Measurements from ENCODE around the gene EARS2. TPM values are rescaled to one million over a fixed set of nuclear protein-coding genes. Genes with fewer than 3 reads are reported as not detected.

EARS2 gene
- total RNA-seq, 1 donor from 2014 or later: 15.3 TPM

DNA sequence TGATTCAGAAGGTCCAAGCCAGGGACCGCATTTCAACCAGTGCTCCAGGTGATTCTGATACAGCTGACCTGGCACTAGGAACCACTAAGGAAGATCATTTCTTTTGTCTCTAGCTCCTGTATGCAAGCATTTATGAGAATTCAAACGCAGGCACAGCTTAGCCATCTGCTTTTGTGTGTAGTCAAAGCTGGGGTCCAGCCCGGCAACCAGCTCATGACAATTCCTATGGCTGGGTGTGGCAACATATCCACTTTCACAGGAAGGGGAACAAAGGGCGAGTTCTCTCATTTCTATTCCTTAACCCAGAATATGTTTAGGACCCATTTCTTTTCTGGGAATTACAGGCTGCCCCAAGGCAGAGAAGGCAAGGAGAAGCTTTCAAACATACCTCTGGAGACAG lies 76.9 kb downstream of the EARS2 start:
- DNase-seq (no peak), ATAC-seq (no peak)
- Histone ChIP-seq H3K36me3 (peaks cover 97% of the 10 kb centered on the region), H3K4me1 (no peaks in the 10 kb centered on the region), H3K27ac (no peak overlapping the region), H3K4me3 (no peak overlapping the region), H3K27me3 (no peaks in the 10 kb centered on the region), H3K9me3 (no peaks in the 10 kb centered on the region)
- TF ChIP-seq, protein P1, sequence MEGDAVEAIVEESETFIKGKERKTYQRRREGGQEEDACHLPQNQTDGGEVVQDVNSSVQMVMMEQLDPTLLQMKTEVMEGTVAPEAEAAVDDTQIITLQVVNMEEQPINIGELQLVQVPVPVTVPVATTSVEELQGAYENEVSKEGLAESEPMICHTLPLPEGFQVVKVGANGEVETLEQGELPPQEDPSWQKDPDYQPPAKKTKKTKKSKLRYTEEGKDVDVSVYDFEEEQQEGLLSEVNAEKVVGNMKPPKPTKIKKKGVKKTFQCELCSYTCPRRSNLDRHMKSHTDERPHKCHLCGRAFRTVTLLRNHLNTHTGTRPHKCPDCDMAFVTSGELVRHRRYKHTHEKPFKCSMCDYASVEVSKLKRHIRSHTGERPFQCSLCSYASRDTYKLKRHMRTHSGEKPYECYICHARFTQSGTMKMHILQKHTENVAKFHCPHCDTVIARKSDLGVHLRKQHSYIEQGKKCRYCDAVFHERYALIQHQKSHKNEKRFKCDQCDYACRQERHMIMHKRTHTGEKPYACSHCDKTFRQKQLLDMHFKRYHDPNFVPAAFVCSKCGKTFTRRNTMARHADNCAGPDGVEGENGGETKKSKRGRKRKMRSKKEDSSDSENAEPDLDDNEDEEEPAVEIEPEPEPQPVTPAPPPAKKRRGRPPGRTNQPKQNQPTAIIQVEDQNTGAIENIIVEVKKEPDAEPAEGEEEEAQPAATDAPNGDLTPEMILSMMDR (IDR thresholded peaks at IDR 0.05): no peak
- intact Hi-C loops (cut with DNase I): no loop called here

DNA sequence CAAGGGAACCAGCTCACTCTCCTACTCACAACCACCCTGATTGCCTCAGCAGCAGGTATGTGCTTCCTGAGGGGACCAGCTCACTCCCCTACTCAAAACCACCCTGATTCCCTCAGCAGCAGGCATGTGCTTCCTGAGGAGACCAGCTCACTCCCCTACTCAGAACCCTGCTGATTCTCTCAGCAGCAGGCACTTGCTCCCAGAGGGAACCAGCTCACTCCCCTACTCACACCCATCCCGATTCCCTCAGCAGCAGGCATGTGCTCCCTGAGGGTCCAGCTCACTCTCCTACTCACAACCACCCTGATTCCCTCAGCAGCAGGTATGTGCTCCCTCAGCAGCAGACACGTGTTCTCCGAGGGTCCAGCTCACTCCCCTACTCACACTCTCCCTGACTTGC lies 78.0 kb downstream of the EARS2 start:
- DNase-seq (no peak), ATAC-seq (peak; percentile 28)
- H3K36me3 ChIP-seq: peaks cover 97% of the 10 kb centered on the region
- no peaks in the 10 kb centered on the region for H3K4me1 ChIP-seq
- no peak overlapping the region for H3K4me3 ChIP-seq
- no peaks in the 10 kb centered on the region for H3K9me3 ChIP-seq
- no peak overlapping the region for H3K27ac ChIP-seq
- TF ChIP-seq, protein P1 (IDR thresholded peaks at IDR 0.05): no peak
- no peaks in the 10 kb centered on the region for H3K27me3 ChIP-seq
- intact Hi-C loops (cut with DNase I): no loop called here

DNA sequence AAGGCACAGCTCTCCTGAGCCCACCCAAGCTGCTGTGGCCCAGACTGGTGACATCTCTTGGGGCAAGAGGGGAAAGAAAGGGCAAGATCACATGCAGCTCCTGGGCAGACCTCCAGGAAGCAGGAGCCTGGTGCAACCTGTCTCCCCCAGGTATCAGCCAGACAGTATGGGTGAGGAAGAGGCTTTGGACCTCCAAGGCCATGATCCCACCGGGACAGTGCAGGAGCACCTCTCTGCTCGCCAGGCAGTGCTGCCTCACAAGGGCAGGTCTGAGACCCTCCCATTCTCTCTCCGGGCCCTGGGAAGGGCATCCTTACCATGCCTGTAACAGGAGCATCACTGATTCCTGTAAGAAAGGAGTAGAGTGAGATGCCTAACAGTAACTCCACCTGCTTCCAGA lies 78.6 kb downstream of the EARS2 start:
- TF ChIP-seq, protein P1 (IDR thresholded peaks at IDR 0.05): no peak
- intact Hi-C loops (cut with DNase I): no loop called here
- no peaks in the 10 kb centered on the region for H3K27me3 ChIP-seq
- H3K27ac ChIP-seq: no peak overlapping the region
- DNase-seq: no peak
- ATAC-seq: peak; percentile 26
- no peaks in the 10 kb centered on the region for H3K9me3 ChIP-seq
- H3K4me1 ChIP-seq: no peaks in the 10 kb centered on the region
- H3K36me3 ChIP-seq: peaks cover 100% of the 10 kb centered on the region
- no peak overlapping the region for H3K4me3 ChIP-seq

DNA sequence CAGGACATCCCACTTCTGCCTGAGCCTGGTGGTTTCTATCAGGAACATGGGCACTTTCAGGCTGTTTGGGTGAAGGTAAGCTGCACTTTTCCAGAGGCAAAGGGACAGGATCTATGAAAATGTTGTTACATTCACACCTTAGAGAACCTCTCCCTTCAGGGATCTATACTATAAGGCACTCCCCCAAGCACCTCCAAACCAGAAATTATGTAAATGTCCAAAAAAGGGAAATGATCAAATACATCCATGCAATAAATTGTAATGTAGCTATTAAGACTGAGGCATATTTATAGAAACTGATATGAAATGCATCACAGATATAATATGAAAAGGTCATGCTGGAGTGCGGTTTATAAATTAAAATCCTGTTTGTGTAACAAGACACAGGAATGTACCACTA lies 80.9 kb downstream of the EARS2 start:
- H3K9me3 ChIP-seq: no peaks in the 10 kb centered on the region
- H3K27ac ChIP-seq: no peak overlapping the region
- H3K36me3 ChIP-seq: peaks cover 100% of the 10 kb centered on the region
- no peaks in the 10 kb centered on the region for H3K4me1 ChIP-seq
- no peak overlapping the region for H3K4me3 ChIP-seq
- TF ChIP-seq, protein P1 (IDR thresholded peaks at IDR 0.05): no peak
- no peaks in the 10 kb centered on the region for H3K27me3 ChIP-seq
- DNase-seq (no peak), ATAC-seq (no peak)
- intact Hi-C loops (cut with DNase I): no loop called here

Other genes starting within 250 kb of the EARS2 start
- gene COG7, start 104.2 kb downstream of the EARS2 start, total RNA-seq: 21.2 TPM
- gene GGA2, start 46.9 kb downstream of the EARS2 start, total RNA-seq: 161 TPM
- 42.3 TPM for gene UBFD1, start 377 bp upstream of the EARS2 start, total RNA-seq
- gene NDUFAB1, start 39.0 kb upstream of the EARS2 start, total RNA-seq: 49.2 TPM
- gene PALB2, start 84.0 kb upstream of the EARS2 start, total RNA-seq: 11.7 TPM
- 48.7 TPM for gene DCTN5, start 84.1 kb upstream of the EARS2 start, total RNA-seq
- gene PLK1, start 121.5 kb upstream of the EARS2 start, total RNA-seq: 1.8 TPM
- 0.29 TPM for gene ERN2, start 155.9 kb upstream of the EARS2 start, total RNA-seq
- not detected for gene CHP2, start 197.7 kb upstream of the EARS2 start, total RNA-seq

Data from upper lobe of right lung (tissue), 1 donor.